ENCODE data around the gene GNAT1.

The GNAT1 gene

DNA sequence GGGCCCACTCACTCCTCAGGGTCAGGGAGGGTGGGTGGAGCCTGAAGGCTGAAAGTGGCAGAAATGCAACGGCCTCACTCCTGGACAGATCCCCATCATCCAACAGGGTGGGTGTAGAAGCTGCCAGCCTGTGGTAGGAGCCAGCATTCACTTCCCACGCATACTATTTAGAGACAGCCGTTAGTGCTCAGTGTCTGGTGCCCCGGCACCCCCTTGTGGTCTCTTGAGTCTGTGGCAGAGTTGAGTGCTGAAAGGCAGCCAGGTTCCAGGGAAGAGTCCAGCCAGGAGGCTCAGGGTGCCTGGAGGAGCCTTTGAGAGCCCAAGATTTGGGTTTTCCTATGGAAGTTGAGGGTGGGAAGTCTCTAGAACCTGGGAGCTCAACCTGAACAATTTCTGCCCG lies 2.1 kb upstream of the GNAT1 start:
- Histone ChIP-seq H3K9me3 (ENCODE audit: control insufficient read depth in 2 of 2, low read length in 2 of 2) (no peaks in the 10 kb centered on the region), H3K27me3 (ENCODE audit: control insufficient read depth in 2 of 2, insufficient read depth in 2 of 2, low read length in 2 of 2) (peaks cover 7 to 12% of the 10 kb centered on the region in 2 donors), H3K4me3 (ENCODE audit: low read length in 2 of 2) (no peak overlapping the region), H3K4me1 (ENCODE audit: control insufficient read depth in 2 of 2, insufficient read depth in 2 of 2, low read length in 2 of 2) (peaks cover 0 to 3% of the 10 kb centered on the region in 2 donors), H3K36me3 (ENCODE audit: control insufficient read depth in 2 of 2, insufficient read depth in 2 of 2, low read length in 2 of 2) (peaks cover 0 to under 1% of the 10 kb centered on the region in 2 donors), H3K9ac (ENCODE audit: low read depth in 1 of 2, low read length in 2 of 2) (no peak overlapping the region), H3K27ac (ENCODE audit: low read depth in 2 of 2, low read length in 2 of 2) (no peak overlapping the region)

DNA sequence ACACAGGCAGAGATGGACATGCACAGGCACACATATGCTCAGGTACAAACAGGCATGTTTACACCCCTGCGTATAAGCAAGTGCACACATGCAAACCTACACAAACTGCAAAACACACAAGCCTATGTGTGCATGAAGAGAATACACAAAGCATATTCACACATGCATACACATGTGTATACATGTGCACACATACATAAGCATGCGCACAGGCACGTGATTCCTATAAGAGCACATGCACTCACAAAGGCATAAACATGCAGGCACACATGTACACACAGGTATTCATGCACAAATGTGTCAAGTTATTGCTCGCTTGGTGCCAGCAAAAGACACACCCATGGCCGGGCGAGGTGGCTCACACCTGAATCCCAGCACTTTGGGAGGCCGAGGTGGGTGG lies 1.4 kb upstream of the GNAT1 start:
- Histone ChIP-seq H3K9ac (ENCODE audit: low read depth in 1 of 2, low read length in 2 of 2) (no peak overlapping the region), H3K4me1 (ENCODE audit: control insufficient read depth in 2 of 2, insufficient read depth in 2 of 2, low read length in 2 of 2) (peaks cover 4 to 7% of the 10 kb centered on the region in 2 donors), H3K27me3 (ENCODE audit: control insufficient read depth in 2 of 2, insufficient read depth in 2 of 2, low read length in 2 of 2) (peaks cover 7 to 16% of the 10 kb centered on the region in 2 donors), H3K4me3 (ENCODE audit: low read length in 2 of 2) (no peak overlapping the region), H3K36me3 (ENCODE audit: control insufficient read depth in 2 of 2, insufficient read depth in 2 of 2, low read length in 2 of 2) (no peaks in the 10 kb centered on the region), H3K9me3 (ENCODE audit: control insufficient read depth in 2 of 2, low read length in 2 of 2) (no peaks in the 10 kb centered on the region), H3K27ac (ENCODE audit: low read depth in 2 of 2, low read length in 2 of 2) (no peak overlapping the region)

DNA sequence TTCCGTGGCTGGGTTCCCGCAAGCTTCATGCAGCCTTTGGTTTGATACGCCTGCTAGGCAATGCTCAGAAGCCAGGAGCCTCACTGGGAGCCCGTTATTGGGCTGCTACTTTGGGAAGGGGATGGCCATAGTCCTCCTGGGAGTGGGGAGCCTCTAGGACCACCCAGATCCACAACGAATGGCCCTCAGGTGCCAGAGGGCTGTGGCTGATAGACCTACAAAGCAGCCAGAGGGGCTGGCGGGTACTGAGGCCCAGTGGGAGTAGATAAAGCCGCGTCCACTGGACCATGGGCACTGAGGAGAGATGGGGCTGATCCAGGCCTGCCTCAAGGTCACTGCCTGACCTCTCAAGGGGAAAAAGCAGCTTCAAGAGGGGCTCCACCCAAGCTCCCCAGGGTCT lies 714 bp downstream of the GNAT1 start:
- H3K4me1 ChIP-seq (ENCODE audit: control insufficient read depth in 2 of 2, insufficient read depth in 2 of 2, low read length in 2 of 2): peaks cover 4 to 7% of the 10 kb centered on the region in 2 donors
- H3K27me3 ChIP-seq (ENCODE audit: control insufficient read depth in 2 of 2, insufficient read depth in 2 of 2, low read length in 2 of 2): peaks cover 7 to 21% of the 10 kb centered on the region in 2 donors
- H3K9me3 ChIP-seq (ENCODE audit: control insufficient read depth in 2 of 2, low read length in 2 of 2): no peaks in the 10 kb centered on the region
- no peak overlapping the region for H3K9ac ChIP-seq (ENCODE audit: low read depth in 1 of 2, low read length in 2 of 2)
- H3K36me3 ChIP-seq (ENCODE audit: control insufficient read depth in 2 of 2, insufficient read depth in 2 of 2, low read length in 2 of 2): no peaks in the 10 kb centered on the region
- no peak overlapping the region for H3K4me3 ChIP-seq (ENCODE audit: low read length in 2 of 2)
- H3K27ac ChIP-seq (ENCODE audit: low read depth in 2 of 2, low read length in 2 of 2): no peak overlapping the region

DNA sequence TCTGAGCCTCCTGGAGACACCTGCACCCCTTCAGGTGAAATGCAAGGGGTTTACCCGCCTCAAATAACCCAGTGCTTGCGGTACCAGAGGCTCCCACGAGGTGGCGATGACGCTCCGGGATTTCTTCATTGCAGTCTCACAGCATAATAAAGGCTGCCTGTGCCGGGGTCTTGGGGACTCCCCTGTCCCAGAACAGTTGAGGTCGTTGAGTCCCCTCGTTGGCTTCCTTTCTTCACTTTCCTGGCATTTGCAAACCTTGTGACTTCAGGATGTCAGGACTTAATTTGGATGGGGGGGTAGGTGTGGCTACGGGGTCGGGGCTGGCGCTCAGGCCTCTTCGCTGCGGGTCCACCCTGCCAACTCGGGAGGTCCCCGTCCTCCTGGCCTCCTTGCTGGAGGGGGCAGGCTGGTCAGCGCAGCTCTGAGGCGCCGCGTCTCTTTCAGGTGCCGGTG lies 1.3 kb downstream of the GNAT1 start:
- Histone ChIP-seq H3K27me3 (ENCODE audit: control insufficient read depth in 2 of 2, insufficient read depth in 2 of 2, low read length in 2 of 2) (peaks cover 7 to 21% of the 10 kb centered on the region in 2 donors), H3K4me1 (ENCODE audit: control insufficient read depth in 2 of 2, insufficient read depth in 2 of 2, low read length in 2 of 2) (peaks cover 4 to 7% of the 10 kb centered on the region in 2 donors), H3K27ac (ENCODE audit: low read depth in 2 of 2, low read length in 2 of 2) (no peak overlapping the region), H3K9ac (ENCODE audit: low read depth in 1 of 2, low read length in 2 of 2) (no peak overlapping the region), H3K9me3 (ENCODE audit: control insufficient read depth in 2 of 2, low read length in 2 of 2) (no peaks in the 10 kb centered on the region), H3K4me3 (ENCODE audit: low read length in 2 of 2) (no peak overlapping the region), H3K36me3 (ENCODE audit: control insufficient read depth in 2 of 2, insufficient read depth in 2 of 2, low read length in 2 of 2) (no peaks in the 10 kb centered on the region)

DNA sequence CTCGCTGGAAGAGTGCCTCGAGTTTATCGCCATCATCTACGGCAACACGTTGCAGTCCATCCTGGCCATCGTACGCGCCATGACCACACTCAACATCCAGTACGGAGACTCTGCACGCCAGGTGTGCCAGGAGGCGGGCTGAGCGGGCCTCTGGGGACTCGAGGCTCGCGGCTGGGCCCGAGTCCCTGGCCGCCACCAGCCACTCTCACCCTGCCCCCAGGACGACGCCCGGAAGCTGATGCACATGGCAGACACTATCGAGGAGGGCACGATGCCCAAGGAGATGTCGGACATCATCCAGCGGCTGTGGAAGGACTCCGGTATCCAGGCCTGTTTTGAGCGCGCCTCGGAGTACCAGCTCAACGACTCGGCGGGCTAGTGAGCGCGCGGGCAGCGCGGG lies 1.9 kb downstream of the GNAT1 start:
- Histone ChIP-seq H3K9me3 (ENCODE audit: control insufficient read depth in 2 of 2, low read length in 2 of 2) (no peaks in the 10 kb centered on the region), H3K4me3 (ENCODE audit: low read length in 2 of 2) (no peak overlapping the region), H3K27me3 (ENCODE audit: control insufficient read depth in 2 of 2, insufficient read depth in 2 of 2, low read length in 2 of 2) (peaks cover 7 to 21% of the 10 kb centered on the region in 2 donors), H3K4me1 (ENCODE audit: control insufficient read depth in 2 of 2, insufficient read depth in 2 of 2, low read length in 2 of 2) (peaks cover 4 to 7% of the 10 kb centered on the region in 2 donors), H3K9ac (ENCODE audit: low read depth in 1 of 2, low read length in 2 of 2) (no peak overlapping the region), H3K36me3 (ENCODE audit: control insufficient read depth in 2 of 2, insufficient read depth in 2 of 2, low read length in 2 of 2) (no peaks in the 10 kb centered on the region), H3K27ac (ENCODE audit: low read depth in 2 of 2, low read length in 2 of 2) (no peak overlapping the region)

DNA sequence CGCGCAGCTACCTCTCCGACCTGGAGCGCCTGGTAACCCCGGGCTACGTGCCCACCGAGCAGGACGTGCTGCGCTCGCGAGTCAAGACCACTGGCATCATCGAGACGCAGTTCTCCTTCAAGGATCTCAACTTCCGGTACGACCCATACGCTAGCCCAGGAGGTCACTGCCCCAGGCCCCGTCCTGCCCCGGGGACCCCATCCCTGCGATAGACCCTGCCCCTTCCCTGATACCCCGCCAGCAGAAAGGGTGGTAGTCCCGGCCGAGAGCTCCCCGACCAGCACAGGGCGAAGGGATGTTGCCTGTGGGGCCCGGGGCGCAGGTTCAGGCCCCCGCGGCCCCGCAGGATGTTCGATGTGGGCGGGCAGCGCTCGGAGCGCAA lies 2.3 kb downstream of the GNAT1 start:
- H3K27ac ChIP-seq (ENCODE audit: low read depth in 2 of 2, low read length in 2 of 2): no peak overlapping the region
- no peak overlapping the region for H3K9ac ChIP-seq (ENCODE audit: low read depth in 1 of 2, low read length in 2 of 2)
- H3K9me3 ChIP-seq (ENCODE audit: control insufficient read depth in 2 of 2, low read length in 2 of 2): no peaks in the 10 kb centered on the region
- no peaks in the 10 kb centered on the region for H3K36me3 ChIP-seq (ENCODE audit: control insufficient read depth in 2 of 2, insufficient read depth in 2 of 2, low read length in 2 of 2)
- H3K4me3 ChIP-seq (ENCODE audit: low read length in 2 of 2): no peak overlapping the region
- H3K4me1 ChIP-seq (ENCODE audit: control insufficient read depth in 2 of 2, insufficient read depth in 2 of 2, low read length in 2 of 2): peaks cover 4 to 7% of the 10 kb centered on the region in 2 donors
- H3K27me3 ChIP-seq (ENCODE audit: control insufficient read depth in 2 of 2, insufficient read depth in 2 of 2, low read length in 2 of 2): peaks cover 7 to 21% of the 10 kb centered on the region in 2 donors

DNA sequence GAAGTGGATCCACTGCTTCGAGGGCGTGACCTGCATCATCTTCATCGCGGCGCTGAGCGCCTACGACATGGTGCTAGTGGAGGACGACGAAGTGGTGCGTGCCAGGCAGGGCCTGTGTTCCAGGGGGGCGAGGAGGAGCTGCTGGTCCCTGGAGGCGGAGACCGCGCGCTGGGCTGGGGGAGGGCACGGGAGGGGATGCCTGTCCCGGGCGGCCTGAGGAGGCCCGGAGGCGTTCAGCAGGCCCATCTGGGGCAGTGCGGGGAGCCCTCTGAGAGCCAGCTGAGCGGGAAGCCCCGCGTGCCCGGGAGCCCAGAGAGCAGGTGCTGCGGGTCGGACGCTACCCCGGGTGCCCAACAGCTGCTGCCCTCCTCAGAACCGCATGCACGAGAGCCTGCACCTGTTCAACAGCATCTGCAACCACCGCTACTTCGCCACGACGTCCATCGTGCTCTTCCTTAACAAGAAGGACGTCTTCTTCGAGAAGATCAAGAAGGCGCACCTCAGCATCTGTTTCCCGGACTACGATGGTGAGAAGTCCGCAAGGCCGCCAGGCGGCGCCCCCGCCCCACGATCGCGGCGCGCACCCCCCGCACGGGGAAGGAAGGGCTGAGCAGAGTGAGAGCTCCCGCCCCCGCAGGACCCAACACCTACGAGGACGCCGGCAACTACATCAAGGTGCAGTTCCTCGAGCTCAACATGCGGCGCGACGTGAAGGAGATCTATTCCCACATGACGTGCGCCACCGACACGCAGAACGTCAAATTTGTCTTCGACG lies 2.9 kb downstream of the GNAT1 start:
- Histone ChIP-seq H3K9ac (ENCODE audit: low read depth in 1 of 2, low read length in 2 of 2) (no peak overlapping the region), H3K27ac (ENCODE audit: low read depth in 2 of 2, low read length in 2 of 2) (no peak overlapping the region), H3K9me3 (ENCODE audit: control insufficient read depth in 2 of 2, low read length in 2 of 2) (no peaks in the 10 kb centered on the region), H3K4me1 (ENCODE audit: control insufficient read depth in 2 of 2, insufficient read depth in 2 of 2, low read length in 2 of 2) (peaks cover 4 to 7% of the 10 kb centered on the region in 2 donors), H3K36me3 (ENCODE audit: control insufficient read depth in 2 of 2, insufficient read depth in 2 of 2, low read length in 2 of 2) (no peaks in the 10 kb centered on the region), H3K4me3 (ENCODE audit: low read length in 2 of 2) (peak overlapping the region in 1 of 2 donors; percentile 13), H3K27me3 (ENCODE audit: control insufficient read depth in 2 of 2, insufficient read depth in 2 of 2, low read length in 2 of 2) (peaks cover 7 to 21% of the 10 kb centered on the region in 2 donors)

DNA sequence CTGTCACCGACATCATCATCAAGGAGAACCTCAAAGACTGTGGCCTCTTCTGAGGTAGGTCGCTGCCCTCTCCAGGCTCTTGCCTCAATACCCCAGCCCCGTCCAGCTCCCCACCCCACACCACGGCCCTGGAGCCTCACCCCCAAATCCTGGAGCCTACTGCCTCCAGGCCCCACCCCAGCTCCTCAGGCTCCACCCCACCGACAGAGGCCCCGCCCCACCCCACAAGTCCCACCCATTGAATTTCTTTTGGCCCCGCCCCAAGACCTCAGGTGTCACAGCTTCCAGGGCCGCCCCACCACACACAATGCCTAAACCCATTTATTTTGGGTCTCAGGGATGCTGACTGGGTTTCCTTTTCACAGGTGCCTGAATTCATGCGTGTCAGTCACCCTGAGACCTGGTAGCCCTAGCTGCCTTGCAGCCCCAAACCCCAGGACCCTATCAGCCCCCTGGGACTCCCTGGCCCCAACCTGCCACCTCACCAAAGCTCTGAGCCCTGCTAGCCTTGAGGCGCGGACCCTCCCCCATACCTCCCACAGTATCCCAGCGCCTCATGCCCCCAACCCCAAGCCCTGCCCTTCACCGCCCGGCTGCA lies 3.6 kb downstream of the GNAT1 start:
- Histone ChIP-seq H3K36me3 (ENCODE audit: control insufficient read depth in 2 of 2, insufficient read depth in 2 of 2, low read length in 2 of 2) (no peaks in the 10 kb centered on the region), H3K27ac (ENCODE audit: low read depth in 2 of 2, low read length in 2 of 2) (no peak overlapping the region), H3K27me3 (ENCODE audit: control insufficient read depth in 2 of 2, insufficient read depth in 2 of 2, low read length in 2 of 2) (peaks cover 7 to 21% of the 10 kb centered on the region in 2 donors), H3K4me1 (ENCODE audit: control insufficient read depth in 2 of 2, insufficient read depth in 2 of 2, low read length in 2 of 2) (peaks cover 4 to 7% of the 10 kb centered on the region in 2 donors), H3K4me3 (ENCODE audit: low read length in 2 of 2) (no peak overlapping the region), H3K9me3 (ENCODE audit: control insufficient read depth in 2 of 2, low read length in 2 of 2) (no peaks in the 10 kb centered on the region), H3K9ac (ENCODE audit: low read depth in 1 of 2, low read length in 2 of 2) (no peak overlapping the region)

DNA sequence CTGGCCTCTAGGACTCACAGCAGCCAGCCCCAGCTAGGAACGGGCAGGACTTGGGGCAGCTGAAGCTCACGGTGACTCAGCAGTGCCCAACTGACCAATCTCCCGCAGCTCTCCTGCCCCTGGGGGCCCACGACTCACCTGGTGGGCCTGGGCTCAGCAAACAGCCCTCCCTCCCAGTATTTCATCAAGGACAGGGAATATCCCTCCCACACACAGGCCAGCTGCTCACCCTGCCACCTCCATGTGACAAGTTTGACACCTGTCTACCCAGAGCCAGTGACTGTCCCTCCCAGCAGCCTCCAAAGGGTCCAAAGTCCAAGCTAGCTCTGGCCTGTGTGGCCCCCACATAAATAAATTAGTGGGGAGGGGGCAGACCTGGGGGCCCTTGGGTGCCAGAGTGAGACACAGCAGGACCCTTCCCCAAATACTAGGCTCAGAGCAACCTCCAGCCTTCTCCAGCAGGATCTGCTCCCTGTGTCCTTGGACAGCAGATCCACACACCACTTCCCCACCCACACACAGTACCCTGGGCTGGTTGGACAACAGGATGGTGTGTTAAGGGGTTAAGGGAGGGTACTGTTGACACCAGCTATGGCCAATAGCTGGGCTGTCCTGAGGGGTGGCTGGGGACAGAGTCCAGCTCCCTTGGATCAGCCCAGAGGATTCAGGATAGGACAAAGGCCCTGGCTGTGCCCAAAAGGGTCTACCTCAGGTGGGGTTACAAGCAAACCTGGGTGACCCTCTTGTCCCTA lies 4.3 kb downstream of the GNAT1 start:
- Histone ChIP-seq H3K9me3 (ENCODE audit: control insufficient read depth in 2 of 2, low read length in 2 of 2) (no peaks in the 10 kb centered on the region), H3K27ac (ENCODE audit: low read depth in 2 of 2, low read length in 2 of 2) (no peak overlapping the region), H3K36me3 (ENCODE audit: control insufficient read depth in 2 of 2, insufficient read depth in 2 of 2, low read length in 2 of 2) (no peaks in the 10 kb centered on the region), H3K9ac (ENCODE audit: low read depth in 1 of 2, low read length in 2 of 2) (no peak overlapping the region), H3K4me3 (ENCODE audit: low read length in 2 of 2) (no peak overlapping the region), H3K4me1 (ENCODE audit: control insufficient read depth in 2 of 2, insufficient read depth in 2 of 2, low read length in 2 of 2) (peaks cover 4 to 7% of the 10 kb centered on the region in 2 donors), H3K27me3 (ENCODE audit: control insufficient read depth in 2 of 2, insufficient read depth in 2 of 2, low read length in 2 of 2) (peaks cover 7 to 21% of the 10 kb centered on the region in 2 donors)

DNA sequence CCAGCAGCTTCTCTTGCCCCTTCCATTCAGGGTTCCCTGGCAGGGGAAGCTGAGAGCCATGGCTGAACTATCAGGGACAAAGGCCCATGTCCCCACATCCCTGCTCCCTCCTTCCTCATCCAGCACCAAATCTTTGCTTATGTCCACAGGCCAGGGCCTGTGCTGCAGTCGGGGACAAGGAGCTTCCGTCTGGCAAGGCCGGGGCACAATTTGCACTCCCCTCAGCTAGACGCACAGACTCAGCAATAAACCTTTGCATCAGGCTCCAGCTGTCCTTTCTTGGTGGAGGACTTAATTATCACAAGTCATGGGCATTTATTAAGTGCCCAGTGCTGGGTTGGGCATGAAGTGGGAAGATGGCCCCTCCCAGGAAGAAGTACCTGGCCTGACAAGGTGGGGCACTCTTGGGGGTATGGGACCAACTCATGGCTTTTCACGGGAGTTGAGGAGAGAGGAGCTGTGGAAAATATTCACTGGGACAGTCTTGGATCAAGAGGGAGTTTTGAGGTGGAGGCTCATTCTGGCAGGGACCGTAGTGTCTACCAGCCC lies 4.9 kb downstream of the GNAT1 start:
- no peak overlapping the region for H3K4me3 ChIP-seq (ENCODE audit: low read length in 2 of 2)
- H3K27me3 ChIP-seq (ENCODE audit: control insufficient read depth in 2 of 2, insufficient read depth in 2 of 2, low read length in 2 of 2): peaks cover 11 to 21% of the 10 kb centered on the region in 2 donors
- no peaks in the 10 kb centered on the region for H3K36me3 ChIP-seq (ENCODE audit: control insufficient read depth in 2 of 2, insufficient read depth in 2 of 2, low read length in 2 of 2)
- H3K4me1 ChIP-seq (ENCODE audit: control insufficient read depth in 2 of 2, insufficient read depth in 2 of 2, low read length in 2 of 2): peaks cover 4 to 7% of the 10 kb centered on the region in 2 donors
- no peaks in the 10 kb centered on the region for H3K9me3 ChIP-seq (ENCODE audit: control insufficient read depth in 2 of 2, low read length in 2 of 2)
- no peak overlapping the region for H3K27ac ChIP-seq (ENCODE audit: low read depth in 2 of 2, low read length in 2 of 2)
- no peak overlapping the region for H3K9ac ChIP-seq (ENCODE audit: low read depth in 1 of 2, low read length in 2 of 2)

Measured in mucosa of rectum (tissue), 2 donors.